HCT116 (cell line): ENCODE results near the gene KCNAB3. TPM values are rescaled to one million over a fixed set of nuclear protein-coding genes. Genes with fewer than 3 reads are reported as not detected.

Experiments used
- ATAC-seq: fragments of 200-7000 bp; cut with Tn5 transposase; 2 replicates; pipeline ENCODE4 v1.9.1; 2020; ENCODE audit warnings: mild to moderate bottlenecking, moderate library complexity
- BruUV-seq: library from RNA; stranded (reverse); fragments of 400-500 nt; replicated peaks from 2 replicates; lab custom pipeline; 2021; lab: Mats Ljungman, UMichigan
- CTCF ChIA-PET: fragments of 300-600 bp; sonication (Branson Sonifier 250); formaldehyde crosslinking; loops from one replicate; lab custom pipeline; 2021; ENCODE audit warnings: antibody characterized with exemption; lab: Charles Lee
- POLR2A ChIA-PET: fragments of 300-600, 350-600 bp; sonication (Branson Sonifier 250); formaldehyde crosslinking; loops from one replicate; lab custom pipeline; 2021; ENCODE audit warnings: antibody characterized with exemption; lab: Charles Lee
- RAD21 ChIA-PET, 2 experiments: fragments of 300-600 bp; sonication (Branson Sonifier 250); formaldehyde crosslinking; loops; one replicate each; lab custom pipeline; 2023; ENCODE audit warnings: low total read pairs in 2 of 2; ENCODE audit not compliant: uncharacterized antibody in 2 of 2, unreplicated experiment in 2 of 2, low non-redundant PET in 1 of 2; lab: Charles Lee
- DNase-seq: peaks from one replicate; pipeline ENCODE4 v3.0.0-alpha.2; 2010; ENCODE audit warnings: low read depth, low spot score
- H2AFZ ChIP-seq: fragments of 200-600 bp; shearing (Covaris generic), sonication (generic); 2 replicates; pipeline ENCODE4 v1.6.1; 2017; ENCODE audit warnings: low read depth, mixed run types, mixed read lengths, antibody characterized with exemption, low read length; ENCODE audit not compliant: poor library complexity, severe bottlenecking
- H3K27ac ChIP-seq: 2 replicates; pipeline ENCODE4 v1.5.1; 2012; ENCODE audit warnings: low read depth, low read length
- H3K27me3 ChIP-seq: fragments of 200-600 bp; sonication (generic); 2 replicates; pipeline ENCODE4 v1.6.1; 2016; ENCODE audit warnings: mixed run types, low read length, mixed read lengths; ENCODE audit not compliant: insufficient read depth
- H3K36me3 ChIP-seq, 2 experiments: fragments of 200-500 bp in 1 of 2; fragments of 200-600 bp in 1 of 2; sonication (Bioruptor generic) in 1 of 2; sonication (generic) in 1 of 2; 2 replicates each; pipeline versions ENCODE4 v1.5.1 to v1.6.1; 2014 to 2016; ENCODE audit warnings: low read length in 2 of 2, inconsistent platforms in 1 of 2, mixed read lengths in 1 of 2, mixed run types in 1 of 2; ENCODE audit not compliant: insufficient read depth in 2 of 2, control insufficient read depth in 1 of 2
- H3K4me1 ChIP-seq, 2 experiments: fragments of 200-600 bp in 1 of 2; sonication (generic) in 1 of 2; 2 replicates each; pipeline versions ENCODE4 v1.5.1 to v1.6.1; 2012 to 2017; ENCODE audit warnings: low read length in 2 of 2, inconsistent platforms in 1 of 2, mild to moderate bottlenecking in 1 of 2, mixed read lengths in 1 of 2, mixed run types in 1 of 2, moderate library complexity in 1 of 2; ENCODE audit not compliant: insufficient read depth in 2 of 2, control insufficient read depth in 1 of 2
- H3K4me2 ChIP-seq: fragments of 200-600 bp; sonication (generic); 2 replicates; pipeline ENCODE4 v1.6.1; 2017; ENCODE audit warnings: mixed run types, low read length, mixed read lengths
- H3K4me3 ChIP-seq, 2 experiments: fragments of 200-600 bp in 1 of 2; sonication (generic) in 1 of 2; replicated peaks in 1 of 2; 2 replicates each; pipeline ENCODE4 v1.5.1; 2011 to 2016; ENCODE audit warnings: low read length in 2 of 2, control low read depth in 1 of 2, low read depth in 1 of 2, mild to moderate bottlenecking in 1 of 2, mixed read lengths in 1 of 2, mixed run types in 1 of 2
- H3K79me2 ChIP-seq: fragments of 200-600 bp; sonication (generic); 2 replicates; pipeline ENCODE4 v1.6.1; 2017; ENCODE audit warnings: mild to moderate bottlenecking, mixed run types, low read length, moderate library complexity, mixed read lengths; ENCODE audit not compliant: insufficient read depth
- H3K9ac ChIP-seq: fragments of 200-600 bp; sonication (generic); 2 replicates; pipeline ENCODE4 v1.6.1; 2016; ENCODE audit warnings: low read length, mixed read lengths
- H3K9me2 ChIP-seq: fragments of 200-600 bp; sonication (generic), shearing (Covaris generic); 2 replicates; pipeline ENCODE4 v1.6.1; 2017; ENCODE audit warnings: mixed run types, mild to moderate bottlenecking, moderate library complexity; ENCODE audit not compliant: insufficient read depth
- H3K9me3 ChIP-seq, 2 experiments: fragments of 200-500 bp in 1 of 2; fragments of 200-600 bp in 1 of 2; sonication (Bioruptor generic) in 1 of 2; sonication (generic) in 1 of 2; 2 replicates each; pipeline ENCODE4 v1.6.1; 2014 to 2017; ENCODE audit warnings: low read length in 2 of 2, mixed read lengths in 2 of 2, inconsistent platforms in 1 of 2, low read depth in 1 of 2, mild to moderate bottlenecking in 1 of 2, mixed run types in 1 of 2, moderate library complexity in 1 of 2; ENCODE audit not compliant: control insufficient read depth in 1 of 2, insufficient read depth in 1 of 2
- H4K20me1 ChIP-seq: fragments of 200-600 bp; sonication (generic), shearing (Covaris generic); 2 replicates; pipeline ENCODE4 v1.6.1; 2017; ENCODE audit warnings: mixed run types, mild to moderate bottlenecking, moderate library complexity; ENCODE audit not compliant: insufficient read depth
- CEBPB ChIP-seq: IDR thresholded peaks from 2 replicates; pipeline ENCODE4 v1.6.1; 2012; ENCODE audit warnings: low read depth
- FOSL1 ChIP-seq: IDR thresholded peaks from 2 replicates; pipeline ENCODE4 v1.6.1; 2012; ENCODE audit warnings: low read depth
- POLR2AphosphoS5 ChIP-seq: IDR thresholded peaks from 2 replicates; pipeline ENCODE4 v1.6.1; 2011; ENCODE audit warnings: mild to moderate bottlenecking, low read depth, low read length, moderate library complexity
- SIN3A ChIP-seq: IDR thresholded peaks from 2 replicates; pipeline ENCODE4 v1.6.1; 2012; ENCODE audit warnings: low read depth
- SP1 ChIP-seq: IDR thresholded peaks from 2 replicates; pipeline ENCODE4 v1.6.1; 2012; ENCODE audit warnings: low read depth
- TCF7L2 ChIP-seq: IDR thresholded peaks from 2 replicates; pipeline ENCODE4 v1.7.0; 2011; ENCODE audit warnings: borderline replicate concordance, inconsistent platforms; ENCODE audit not compliant: insufficient read depth, insufficient read length; ENCODE audit errors: extremely low read depth
- ZFX ChIP-seq: fragments of 450-650 bp; IDR thresholded peaks from 2 replicates; pipeline ENCODE4 v1.6.1; 2017
- intact Hi-C: fragments of 100-400 bp; cut with micrococcal nuclease; formaldehyde crosslinking; loops from 2 replicates; pipeline ENCODE4 v1.10.0; 2022
- total RNA-seq: library from RNA; stranded (reverse); gene quantifications from one replicate; pipeline ENCODE4 v1.2.1, GENCODE V29; 2021; ENCODE audit not compliant: unreplicated experiment

KCNAB3 gene
- total RNA-seq, 1 experiment from 2014 or later: 7.1 TPM

- TF ChIP-seq TCF7L2 (peak; percentile 54), SP1 (no peak), SIN3A (no peak; the same call in 1 of the 2 replicates), CEBPB (no peak), FOSL1 (no peak)
Observed at GRCh38 chr17:7885367-7886226, 44.1 kb downstream of the KCNAB3 start (continued).

- H3K4me1 ChIP-seq: peaks cover 36 to 50% of the 10 kb centered on the region in 2 experiments
- H3K4me2 ChIP-seq: peak overlapping the region; percentile 99
Observed at GRCh38 chr17:7884581-7885366, 44.9 kb downstream of the KCNAB3 start.

More at GRCh38 chr17:7884581-7885366, 44.9 kb downstream of the KCNAB3 start:
- ChIA-PET POLR2A (interaction anchor here (2.3 kb wide), 1 partner anchor 43 kb away, joined by 5 read pairs; no protein-coding TSS in a partner anchor), CTCF (interaction anchor here (0.7 kb wide), 1 partner anchor 15 kb away, joined by 3 read pairs; no protein-coding TSS in a partner anchor), RAD21 (no interaction called here)
- Histone ChIP-seq H3K36me3 (peaks cover 0 to 2% of the 10 kb centered on the region in 2 experiments; a peak in 1 of 4 replicates), H2AFZ (no peak overlapping the region), H3K4me3 (peak overlapping the region; percentile 56 to 82), H3K9me2 (no peaks in the 10 kb centered on the region), H3K27me3 (no peaks in the 10 kb centered on the region), H3K27ac (peak overlapping the region; percentile 97; the same call in 1 of the 2 replicates), H3K9me3 (no peaks in the 10 kb centered on the region), H3K9ac (peak overlapping the region; percentile 86), H4K20me1 (no peaks in the 10 kb centered on the region), H3K79me2 (peaks cover 33% of the 10 kb centered on the region)
- TF ChIP-seq ZFX (peak; percentile 45; the same call in 1 of the 2 replicates), POLR2AphosphoS5 (no peak; the same call in 1 of the 2 replicates)
- intact Hi-C loops: no loop called here
- ATAC-seq: no peak
- no peak for DNase-seq
- no TSS peak for BruUV-seq
